ENCODE data around the gene TSPAN14. TPM values are rescaled to one million over a fixed set of nuclear protein-coding genes. Genes with fewer than 3 reads are reported as not detected.

Gene TSPAN14
- total and polyA plus RNA-seq, 2 of the 8 experiments (the other 6 are each of a cell fraction or from before 2014, with no cell fraction given): 47.4 to 57.8 TPM

GRCh38 chr10:80582286-80582960 is 128.3 kb downstream of the TSPAN14 start:
- Histone ChIP-seq H3K36me3 (ENCODE audit: control insufficient read depth in 2 of 4, insufficient read depth in 4 of 4, low read length in 3 of 4) (no peaks in the 10 kb centered on the region), H3K4me1 (replicated peaks in 1 of 4; ENCODE audit: control insufficient read depth in 3 of 4, insufficient read depth in 4 of 4, low read length in 3 of 4) (no peaks in the 10 kb centered on the region), H4K91ac (replicated peaks; ENCODE audit: insufficient read length, low read length) (no peak overlapping the region), H3K18ac (ENCODE audit: extremely low read depth, low read length) (no peak overlapping the region), H3K27ac (ENCODE audit: low read depth, low read length) (no peak overlapping the region), H4K20me1 (replicated peaks in 1 of 2; ENCODE audit: control insufficient read depth in 1 of 2, insufficient read depth in 2 of 2, low read length in 2 of 2) (no peaks in the 10 kb centered on the region), H3K23ac (ENCODE audit: insufficient read length) (no peak overlapping the region), H4K5ac (ENCODE audit: insufficient read length, low read depth, low read length) (no peak overlapping the region), H2BK120ac (replicated peaks; ENCODE audit: low read depth, low read length) (no peak overlapping the region), H3K56ac (replicated peaks; ENCODE audit: insufficient read length, low read depth, low read length) (no peak overlapping the region), H2AFZ (ENCODE audit: low read length) (no peak overlapping the region), H3K79me1 (ENCODE audit: low read depth, low read length) (no peaks in the 10 kb centered on the region), H2BK12ac (ENCODE audit: low read depth, low read length) (no peak overlapping the region), H3K4me2 (ENCODE audit: insufficient read depth in 1 of 2, low read depth in 2 of 2, low read length in 2 of 2) (no peak overlapping the region), H3K9ac (replicated peaks in 1 of 4; ENCODE audit: extremely low read depth in 1 of 4, low read depth in 3 of 4, low read length in 3 of 4) (no peak overlapping the region), H2AK5ac (ENCODE audit: low read depth, low read length) (no peak overlapping the region), H3K23me2 (ENCODE audit: low read depth, low read length) (no peaks in the 10 kb centered on the region), H3K9me3 (ENCODE audit: insufficient read depth in 2 of 2, low read depth in 1 of 2, low read length in 1 of 2) (no peaks in the 10 kb centered on the region; a peak in 1 of 4 replicates), H3K4ac (replicated peaks; ENCODE audit: insufficient read length, low read depth, low read length) (no peak overlapping the region), H3K27me3 (replicated peaks in 1 of 4; ENCODE audit: control insufficient read depth in 3 of 4, extremely low read depth in 1 of 4, insufficient read depth in 3 of 4, low read length in 3 of 4) (no peaks in the 10 kb centered on the region; a peak in 1 of 7 replicates), H3K14ac (ENCODE audit: insufficient read length) (no peak overlapping the region), H3K79me2 (ENCODE audit: control insufficient read depth in 1 of 2, insufficient read depth in 2 of 2, low read length in 2 of 2) (no peaks in the 10 kb centered on the region), H2BK15ac (ENCODE audit: low read length) (no peak overlapping the region), H3K4me3 (ENCODE audit: extremely low read depth in 1 of 4, insufficient read depth in 2 of 4, low read depth in 3 of 4, low read length in 4 of 4) (no peak overlapping the region), H4K8ac (ENCODE audit: extremely low read depth, insufficient read depth, low read length) (no peak overlapping the region), H2BK5ac (ENCODE audit: low read depth, low read length) (no peak overlapping the region), H2BK20ac (ENCODE audit: low read length) (no peak overlapping the region)
- FAIRE-seq (no peak), DNase-seq (ENCODE audit: low read depth in 1 of 2, low spot score in 2 of 2) (peak in 1 of 2 experiments; percentile 41)
- POLR2A ChIA-PET (ENCODE audit: partially characterized antibody): no interaction called here
- WGBS, 2 experiments (ENCODE audit: extremely low coverage in 1 of 2, insufficient coverage in 1 of 2, insufficient read length in 1 of 2, insufficient replicate concordance in 2 of 2, low coverage in 1 of 2, low lambda C conversion rate in 2 of 2, missing lambda C conversion rate in 1 of 2): 82% methylated on average over 3 of the region's 3 CpGs; no CpG with 5 or more reads in 1 of the 2 experiments
- CTCF ChIA-PET (ENCODE audit: partially characterized antibody): interaction anchor here (2.2 to 7.6 kb wide), 2 partner anchors 16 to 46 kb away, joined by 5 to 101 read pairs; no protein-coding TSS in a partner anchor
